Measurements from ENCODE around the gene ZMYM3. TPM values are rescaled to one million over a fixed set of nuclear protein-coding genes. Genes with fewer than 3 reads are reported as not detected.
"Not testable (repeated sequence)": the region's sequence is repeated elsewhere in the genome, so short reads cannot be mapped to it uniquely, and the experiment has no call there.

ZMYM3 gene
- total RNA-seq: 12.7 TPM
- long read RNA-seq, partial matches to known transcripts: 7 of 12 reads
- long read RNA-seq, other reads (novel, unspliced or antisense): 4 of 12 reads

DNA sequence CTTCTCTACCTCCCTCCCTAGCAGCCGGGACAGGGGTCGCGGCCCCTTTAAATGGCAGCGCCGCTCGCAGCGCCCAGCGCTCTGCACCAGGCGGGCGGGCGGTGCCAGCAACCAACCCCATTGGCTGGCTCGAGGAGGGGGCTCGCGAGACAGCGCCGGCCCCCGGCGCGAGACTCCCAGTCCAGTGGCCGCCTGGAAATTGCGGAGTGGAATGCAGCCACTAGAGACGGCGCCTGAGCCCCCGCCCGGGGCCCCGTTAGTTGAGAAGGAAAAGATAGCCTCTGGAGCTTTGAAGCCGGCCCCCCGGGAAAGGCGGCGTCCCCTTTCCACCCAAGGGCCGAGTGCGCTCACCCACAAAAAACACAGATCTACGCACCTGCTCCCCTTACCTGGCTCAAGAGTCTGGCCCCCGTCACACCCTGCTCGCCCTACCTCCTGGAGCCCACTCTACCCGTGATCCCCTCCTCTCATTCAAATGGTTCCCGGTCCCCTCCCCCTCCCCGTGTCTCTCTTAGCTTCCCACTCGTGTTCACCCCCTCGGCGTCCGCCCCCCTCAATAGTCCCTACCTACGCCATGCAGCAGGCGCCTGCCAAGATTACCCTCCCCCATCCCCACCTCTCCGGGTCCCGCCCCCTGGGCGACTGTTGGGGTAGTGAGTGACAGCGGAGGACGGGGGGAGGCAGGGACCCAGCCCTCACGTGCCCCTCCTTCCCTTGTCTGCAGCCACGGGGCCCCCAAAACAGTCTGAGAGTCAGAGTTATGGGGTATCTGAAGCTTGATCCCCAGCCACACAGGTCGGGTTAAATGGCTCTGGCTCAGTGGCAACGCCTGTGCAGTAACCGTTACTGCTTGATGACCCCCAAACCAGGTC is at the start of gene ZMYM3:
TSS of gene ZMYM3 (minus strand) at position 49 of the 872 bp plus-strand sequence. CDS start 885 bp downstream, outside the sequence.
- DNase-seq (ENCODE audit: low spot score): peak; percentile 93
- intact Hi-C loops (cut with DNase I): loop anchor here (5.0 to 10.0 kb wide), 2 partner anchors 50 to 113 kb away; partner anchors contain the start of genes ITGB1BP2 and TAF1

- intact Hi-C loops (cut with DNase I): loop anchor here (10.0 kb wide), 1 partner anchor 48 kb away; the partner anchor contains the start of gene ZMYM3
- no peak for DNase-seq (ENCODE audit: low spot score)
Observed at GRCh38 chrX:71302461-71303213, 48.7 kb upstream of the ZMYM3 start.

DNA sequence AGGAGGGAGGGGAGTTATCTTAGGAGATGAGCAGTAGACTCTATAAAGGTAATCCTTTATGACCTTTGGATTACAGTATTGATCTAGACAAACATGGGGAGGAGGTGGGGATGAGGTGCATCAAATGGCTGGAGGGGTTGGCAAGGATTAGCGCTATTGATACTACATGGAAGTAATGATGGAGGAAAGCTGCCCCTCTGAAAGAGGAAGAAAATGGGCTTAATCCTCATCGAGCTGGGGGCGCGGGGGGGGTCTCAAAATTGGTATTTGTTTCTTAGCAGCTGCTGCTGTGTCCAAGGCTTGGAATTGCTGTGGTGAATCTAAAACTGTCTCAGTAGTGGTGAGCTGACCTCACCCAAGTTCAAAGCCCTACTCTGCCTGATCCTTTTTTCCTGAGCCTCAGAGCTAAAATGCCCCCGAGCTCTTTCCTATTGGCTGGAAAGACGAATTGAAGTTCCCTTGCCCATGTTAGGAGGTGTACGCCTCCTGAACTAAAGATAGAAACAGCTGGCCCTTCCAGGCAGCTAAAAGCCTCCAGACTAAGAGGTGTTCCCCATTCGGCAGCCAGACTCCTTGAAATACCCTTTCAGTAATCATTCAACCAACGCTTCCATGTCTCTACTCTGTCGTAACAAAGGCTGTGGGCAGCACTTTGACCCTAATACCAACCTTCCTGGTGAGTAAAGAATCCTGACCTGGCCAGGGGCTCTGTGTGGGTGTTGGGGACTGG is 47.4 kb upstream of the ZMYM3 start, which contains the start of gene ITGB1BP2:
TSS of gene ITGB1BP2 (plus strand) at position 556 of the 730 bp plus-strand sequence. CDS start at position 613, 57 bp downstream.
- intact Hi-C loops (cut with DNase I): loop anchor here (10.0 kb wide), 1 partner anchor 47 kb away; the partner anchor contains the start of gene ZMYM3
- no peak for DNase-seq (ENCODE audit: low spot score)

GRCh38 chrX:71300495-71300894 is 46.6 kb upstream of the ZMYM3 start:
- intact Hi-C loops (cut with DNase I): loop anchor here (10.0 kb wide), 1 partner anchor 46 kb away; the partner anchor contains the start of gene ZMYM3
- DNase-seq (ENCODE audit: low spot score): not testable (repeated sequence)

GRCh38 chrX:71300064-71300463 is 46.1 kb upstream of the ZMYM3 start:
- intact Hi-C loops (cut with DNase I): loop anchor here (10.0 kb wide), 1 partner anchor 45 kb away; the partner anchor contains the start of gene ZMYM3

DNA sequence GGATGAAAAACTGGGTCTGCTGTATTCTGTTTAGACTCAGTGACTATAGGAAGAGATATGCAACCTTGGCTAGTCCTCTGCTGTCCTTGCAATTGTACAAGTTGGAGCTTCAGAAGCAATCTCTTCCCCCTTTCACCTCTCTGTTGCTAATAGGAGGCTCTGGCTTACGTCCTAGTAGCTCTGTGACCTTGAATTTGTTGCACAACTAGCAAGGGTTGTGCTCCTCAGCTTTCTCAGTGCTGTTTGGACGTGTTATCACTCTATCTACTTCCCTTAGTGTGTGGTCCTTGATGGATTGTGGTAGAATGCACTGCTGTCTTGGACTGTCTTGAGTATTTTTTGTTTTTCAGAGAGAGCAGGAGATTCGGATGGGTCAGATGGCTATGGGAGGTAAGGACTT is 44.2 kb upstream of the ZMYM3 start:
- intact Hi-C loops (cut with DNase I): no loop called here
- DNase-seq (ENCODE audit: low spot score): no peak

More at GRCh38 chrX:71300064-71300463, 46.1 kb upstream of the ZMYM3 start:
- DNase-seq (ENCODE audit: low spot score): not testable (repeated sequence)

DNA sequence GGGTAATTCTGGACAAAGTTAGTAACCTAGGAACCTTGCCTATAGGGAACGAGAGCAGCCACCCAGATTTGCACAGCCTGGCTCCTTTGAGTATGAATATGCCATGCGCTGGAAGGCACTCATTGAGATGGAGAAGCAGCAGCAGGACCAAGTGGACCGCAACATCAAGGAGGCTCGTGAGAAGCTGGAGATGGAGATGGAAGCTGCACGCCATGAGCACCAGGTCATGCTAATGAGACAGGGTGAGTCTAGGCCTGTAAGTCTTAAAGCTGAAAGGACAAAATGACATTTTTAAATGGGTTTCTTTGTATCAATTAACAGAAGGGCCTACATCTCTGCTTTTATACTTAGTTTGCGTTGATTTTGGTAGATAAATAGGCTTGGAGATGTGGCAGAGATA is 42.9 kb upstream of the ZMYM3 start:
- DNase-seq (ENCODE audit: low spot score): no peak
- intact Hi-C loops (cut with DNase I): no loop called here

GRCh38 chrX:71292669-71293365 is 38.9 kb upstream of the ZMYM3 start:
- intact Hi-C loops (cut with DNase I): no loop called here
- DNase-seq (ENCODE audit: low spot score): no peak

- no peak for DNase-seq (ENCODE audit: low spot score)
- intact Hi-C loops (cut with DNase I): no loop called here
Observed at GRCh38 chrX:71291381-71291780, 37.4 kb upstream of the ZMYM3 start.

- no peak for DNase-seq (ENCODE audit: low spot score)
- intact Hi-C loops (cut with DNase I): no loop called here
Observed at GRCh38 chrX:71285929-71286328, 32.0 kb upstream of the ZMYM3 start.

DNA sequence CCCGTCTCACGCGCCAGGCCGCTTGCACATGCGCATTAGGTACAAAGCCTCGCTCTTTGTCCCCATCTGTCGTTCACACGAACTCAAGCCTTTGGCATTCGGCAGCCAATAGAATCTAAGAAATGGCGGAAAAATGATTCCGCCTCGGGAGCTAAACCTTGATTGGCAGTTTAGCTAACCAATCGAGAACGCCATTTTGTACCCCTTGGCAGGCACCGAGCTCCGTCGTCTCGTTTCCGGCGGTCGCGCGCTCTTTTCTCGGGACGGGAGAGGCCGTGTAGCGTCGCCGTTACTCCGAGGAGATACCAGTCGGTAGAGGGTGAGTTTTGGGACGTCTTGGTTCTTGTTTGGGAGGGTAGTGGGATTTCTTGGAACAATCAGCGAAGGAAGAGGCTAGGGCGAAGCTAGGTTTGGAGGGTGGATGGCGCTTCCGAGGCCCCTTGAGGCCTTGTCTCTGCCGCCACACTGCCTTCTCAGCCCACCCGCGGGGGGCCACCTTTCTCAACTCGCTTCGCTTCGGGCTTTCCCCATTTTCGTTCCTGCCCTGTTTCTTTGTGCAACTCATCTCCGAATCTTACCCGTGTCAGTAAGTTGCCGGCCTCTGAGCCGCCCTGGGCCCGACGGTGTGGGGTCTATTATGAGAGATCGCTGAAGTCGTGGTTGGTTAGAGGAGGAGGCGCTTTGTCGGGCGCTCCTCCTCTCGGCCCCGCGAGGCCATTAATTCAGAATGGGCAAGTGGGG is 29.6 kb upstream of the ZMYM3 start, which contains the start of gene NONO:
TSS of gene NONO (plus strand) at position 233 of the 741 bp plus-strand sequence. CDS start 7,003 bp downstream, outside the sequence.
- peak; percentile 91 for DNase-seq (ENCODE audit: low spot score)
- intact Hi-C loops (cut with DNase I): loop anchor here (5.0 kb wide), 1 partner anchor 84 kb away; the partner anchor contains the start of gene TAF1

- intact Hi-C loops (cut with DNase I): loop anchor here (5.0 kb wide), 1 partner anchor 85 kb away; the partner anchor contains the start of gene TAF1
- DNase-seq (ENCODE audit: low spot score): no peak
Observed at GRCh38 chrX:71282514-71283402, 28.8 kb upstream of the ZMYM3 start.

DNA sequence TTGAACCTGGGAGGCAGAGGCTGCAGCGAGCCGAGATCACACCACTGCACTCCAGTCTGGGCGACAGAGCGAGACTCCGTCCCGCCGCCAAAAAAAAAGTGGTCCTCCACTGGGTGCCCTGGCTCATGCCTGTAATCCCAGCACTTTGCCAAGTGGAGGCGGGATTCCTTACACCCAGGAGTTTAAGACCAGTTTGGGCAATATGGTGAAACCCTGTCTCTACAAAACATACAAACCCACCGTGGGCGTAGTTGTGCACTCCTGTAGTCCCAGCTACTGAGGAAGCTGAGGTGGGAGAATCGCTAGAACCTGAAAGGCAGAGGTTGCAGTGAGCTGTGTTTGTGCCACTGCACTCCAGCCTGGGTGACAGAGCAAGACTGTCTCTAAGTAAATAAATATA is 27.4 kb upstream of the ZMYM3 start:
- intact Hi-C loops (cut with DNase I): loop anchor here (5.0 kb wide), 1 partner anchor 86 kb away; the partner anchor contains the start of gene TAF1
- DNase-seq (ENCODE audit: low spot score): not testable (repeated sequence)

DNA sequence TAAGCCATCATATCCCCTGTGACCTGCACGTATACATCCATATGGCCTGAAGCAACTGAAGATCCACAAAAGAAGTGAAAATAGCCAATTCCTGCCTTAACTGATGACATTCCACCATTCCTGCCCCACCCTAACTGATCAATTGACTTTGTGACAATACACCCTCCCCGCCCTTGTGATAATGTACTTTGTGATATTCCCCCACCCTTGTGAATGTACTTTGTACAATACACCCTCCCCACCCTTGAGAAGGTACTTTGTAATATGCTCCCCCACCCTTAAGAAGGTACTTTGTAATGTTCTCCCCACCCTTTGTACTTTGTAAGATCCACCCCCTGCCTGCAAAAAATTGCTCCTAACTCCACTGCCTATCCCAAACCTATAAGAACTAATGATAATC is 18.4 kb upstream of the ZMYM3 start:
- intact Hi-C loops (cut with DNase I); DNase-seq (ENCODE audit: low spot score): not testable (repeated sequence)

DNA sequence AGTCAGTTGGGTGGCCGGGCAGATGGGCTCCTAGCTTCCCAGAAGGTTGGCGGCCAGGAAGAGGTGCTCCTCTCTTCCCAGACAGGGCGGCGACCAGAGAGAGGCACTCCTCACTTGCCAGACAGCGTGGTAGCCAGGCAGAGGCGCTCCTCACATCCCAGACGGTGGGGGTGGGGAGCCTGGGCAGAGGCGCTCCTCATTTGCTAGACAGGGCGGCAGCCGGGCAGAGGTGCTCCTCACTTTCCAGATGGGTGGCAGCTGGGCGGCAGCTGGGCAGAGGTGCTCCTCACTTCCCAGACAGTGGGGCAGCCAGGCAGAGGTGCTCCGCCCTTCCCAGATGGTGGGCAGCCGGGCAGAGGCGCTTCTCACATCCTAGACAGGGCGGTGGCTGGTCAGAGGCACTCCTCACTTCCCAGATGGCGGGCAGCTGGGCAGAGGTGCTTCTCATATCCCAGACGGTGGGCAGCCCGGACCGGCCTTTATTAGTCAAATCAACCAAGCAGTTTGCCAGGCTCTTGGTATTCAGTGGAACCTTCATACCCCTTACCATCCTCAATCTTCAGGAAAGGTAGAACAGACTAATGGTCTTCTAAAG is 16.0 kb upstream of the ZMYM3 start:
- DNase-seq (ENCODE audit: low spot score): no peak
- intact Hi-C loops (cut with DNase I): no loop called here

DNA sequence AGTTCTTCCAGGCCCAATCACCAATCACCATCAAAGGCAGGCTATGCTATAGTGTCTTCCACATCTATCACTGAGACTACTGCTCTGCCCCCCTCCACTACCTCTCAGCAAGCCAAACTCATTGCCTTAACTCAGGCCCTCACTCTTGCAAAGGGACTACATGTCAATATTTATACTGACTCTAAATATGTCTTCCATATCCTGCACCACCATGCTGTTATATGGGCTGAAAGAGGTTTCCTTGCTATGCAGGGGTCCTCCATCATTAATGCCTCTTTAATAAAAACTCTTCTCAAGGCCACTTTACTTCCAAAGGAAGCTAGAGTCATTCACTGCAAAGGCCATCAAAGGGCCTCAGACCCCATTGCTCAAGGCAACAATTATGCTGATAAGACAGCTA is 14.7 kb upstream of the ZMYM3 start:
- intact Hi-C loops (cut with DNase I); DNase-seq (ENCODE audit: low spot score): not testable (repeated sequence)
